ENCODE results near the gene SURF4.
"Not testable (repeated sequence)": the region's sequence is repeated elsewhere in the genome, so short reads cannot be mapped to it uniquely, and the experiment has no call there.

The SURF4 gene

DNA sequence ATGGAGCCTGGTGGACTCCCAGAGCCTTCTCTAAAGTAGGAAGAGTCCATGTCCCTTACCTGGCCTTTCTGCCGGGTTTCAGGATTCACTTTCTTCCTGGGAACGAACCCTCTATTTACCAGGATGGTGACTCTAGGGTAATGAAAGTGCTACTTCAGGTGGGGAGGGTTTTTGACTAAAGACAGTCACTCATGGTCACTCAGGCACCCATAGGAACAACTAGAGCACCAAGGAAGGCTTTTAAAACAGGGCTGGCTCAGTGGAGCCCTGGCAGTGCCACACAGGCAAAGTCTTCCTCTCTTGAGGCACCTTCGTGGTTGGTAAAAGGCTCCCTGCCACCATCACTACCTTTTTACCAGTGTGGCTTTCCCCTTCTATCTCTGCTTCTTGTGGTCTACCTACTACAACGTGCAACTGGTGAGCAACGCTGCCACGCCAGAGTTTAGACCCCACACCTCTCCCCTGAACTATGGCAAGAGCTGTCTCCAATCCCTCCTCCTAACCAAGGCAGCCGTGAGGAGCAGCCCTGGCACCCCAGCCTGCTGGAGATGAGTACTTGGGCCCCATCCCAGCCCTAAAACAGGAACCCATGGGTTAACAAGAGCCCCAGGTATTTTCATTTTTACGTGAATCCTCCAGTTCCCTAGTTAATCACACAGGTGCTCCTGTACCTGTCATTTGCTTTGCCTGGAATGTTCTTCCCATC, 23.1 kb downstream of the SURF4 start:
- DNase-seq (ENCODE audit: low read depth): no peak

DNA sequence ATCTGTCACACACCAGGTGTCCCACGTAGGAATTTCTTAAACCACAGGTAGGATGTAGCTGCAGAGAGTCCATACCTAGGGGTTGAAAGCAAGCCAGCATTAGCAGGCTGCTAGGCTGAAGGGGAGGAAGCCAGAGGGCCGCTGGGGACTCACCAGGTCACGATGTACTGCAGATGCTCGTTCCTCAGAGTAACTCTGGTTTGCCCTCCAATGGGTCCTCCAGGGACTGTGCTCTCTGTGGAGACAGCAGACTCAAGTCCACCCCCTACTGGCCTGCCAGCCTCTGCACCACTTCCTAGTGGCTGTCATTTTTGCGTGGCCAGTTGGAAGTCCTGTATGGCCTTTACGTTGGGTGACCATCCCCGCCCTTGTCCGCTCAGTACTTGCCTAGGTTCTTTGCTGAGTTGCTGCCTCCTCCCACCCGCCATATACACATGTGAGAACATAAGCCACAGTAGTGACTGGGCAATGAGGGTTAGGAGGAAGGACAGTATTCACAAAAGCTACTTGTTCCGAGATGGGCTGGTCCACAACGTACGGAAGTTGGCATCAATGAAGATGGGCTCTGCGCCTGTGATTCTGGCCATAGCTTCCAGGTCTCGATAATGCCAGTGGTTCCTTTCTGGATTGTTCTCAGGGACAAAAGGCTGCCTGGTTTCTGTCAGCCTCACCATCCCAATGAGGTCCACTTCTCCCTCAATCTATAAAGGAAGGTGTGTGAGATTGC, 23.8 kb downstream of the SURF4 start:
- peak; percentile 61 for DNase-seq (ENCODE audit: low read depth)

GRCh38 chr9:133351526-133351907, 24.3 kb downstream of the SURF4 start:
- peak; percentile 85 for DNase-seq (ENCODE audit: low read depth)

DNA sequence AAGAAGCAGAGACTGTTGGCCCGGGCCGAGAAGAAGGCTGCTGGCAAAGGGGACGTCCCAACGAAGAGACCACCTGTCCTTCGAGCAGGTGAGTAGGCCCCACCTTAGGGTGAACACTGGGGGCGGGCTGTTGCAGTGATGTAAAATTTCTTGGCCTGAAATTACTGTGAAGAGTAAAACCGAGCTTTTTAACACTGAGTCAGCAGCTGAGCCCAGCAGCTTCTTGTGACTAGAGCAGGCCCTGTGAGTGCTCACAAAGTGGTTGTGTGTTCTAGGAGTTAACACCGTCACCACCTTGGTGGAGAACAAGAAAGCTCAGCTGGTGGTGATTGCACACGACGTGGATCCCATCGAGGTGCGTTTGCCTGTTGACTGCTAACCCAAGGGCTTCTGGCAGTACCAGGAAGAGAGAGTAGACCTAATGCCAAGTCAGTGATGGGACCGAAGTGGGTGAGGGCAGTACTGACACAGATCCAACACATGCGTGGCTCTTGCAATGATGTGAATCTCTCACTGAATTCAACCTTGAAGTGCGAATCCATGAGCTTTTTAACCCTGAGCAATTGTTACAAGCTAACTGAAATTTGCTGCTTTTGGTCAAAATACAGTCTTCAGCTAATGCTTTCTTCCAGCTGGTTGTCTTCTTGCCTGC, 25.8 kb downstream of the SURF4 start:
- no peak for DNase-seq (ENCODE audit: low read depth)

DNA sequence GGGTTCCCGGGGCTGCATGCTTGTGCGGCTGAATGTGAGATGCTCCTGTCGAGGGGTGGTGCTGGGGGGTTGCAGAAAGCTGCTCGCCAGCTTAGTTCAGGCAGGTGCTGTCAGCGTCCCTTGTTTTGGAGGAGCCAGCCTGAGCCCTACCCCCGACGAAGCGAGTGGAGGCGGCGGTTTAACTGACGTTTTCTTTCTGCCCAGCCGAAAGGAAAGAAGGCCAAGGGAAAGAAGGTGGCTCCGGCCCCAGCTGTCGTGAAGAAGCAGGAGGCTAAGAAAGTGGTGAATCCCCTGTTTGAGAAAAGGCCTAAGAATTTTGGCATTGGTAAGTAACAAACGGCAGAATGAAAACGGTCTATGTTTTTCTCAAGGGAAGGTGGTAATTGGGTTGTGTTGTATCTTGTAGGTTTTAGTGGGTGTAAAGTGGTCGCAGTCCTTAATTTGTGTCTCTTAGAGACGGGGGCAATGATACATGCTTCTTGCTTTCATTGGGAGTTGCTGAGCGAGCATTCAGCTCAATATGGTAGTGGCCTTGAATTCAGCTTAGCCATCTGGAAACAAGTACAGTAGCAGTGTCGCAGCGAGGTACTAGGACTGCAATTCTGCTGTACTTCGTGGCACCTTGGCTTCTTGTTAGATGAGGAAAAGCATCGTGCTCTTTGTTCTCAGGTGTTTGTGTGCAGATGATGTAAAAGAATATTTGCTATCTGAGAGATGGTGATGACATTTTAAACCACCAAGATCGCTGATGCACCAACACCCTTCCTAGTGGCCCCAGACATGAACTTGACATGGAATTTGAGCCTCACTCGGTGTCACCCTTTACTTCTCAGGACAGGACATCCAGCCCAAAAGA, 26.9 kb downstream of the SURF4 start:
- DNase-seq (ENCODE audit: low read depth): no peak

GRCh38 chr9:133347985-133348717, 27.7 kb downstream of the SURF4 start, which contains the start of the genes MED22 and RPL7A:
MED22 (minus strand) TSS chr9:133348131; CDS start chr9:133346662, 1,469 bp downstream.
RPL7A (plus strand) TSS chr9:133348218; CDS start chr9:133348244, 26 bp downstream.
- peak; percentile 95 for DNase-seq (ENCODE audit: low read depth)

DNA sequence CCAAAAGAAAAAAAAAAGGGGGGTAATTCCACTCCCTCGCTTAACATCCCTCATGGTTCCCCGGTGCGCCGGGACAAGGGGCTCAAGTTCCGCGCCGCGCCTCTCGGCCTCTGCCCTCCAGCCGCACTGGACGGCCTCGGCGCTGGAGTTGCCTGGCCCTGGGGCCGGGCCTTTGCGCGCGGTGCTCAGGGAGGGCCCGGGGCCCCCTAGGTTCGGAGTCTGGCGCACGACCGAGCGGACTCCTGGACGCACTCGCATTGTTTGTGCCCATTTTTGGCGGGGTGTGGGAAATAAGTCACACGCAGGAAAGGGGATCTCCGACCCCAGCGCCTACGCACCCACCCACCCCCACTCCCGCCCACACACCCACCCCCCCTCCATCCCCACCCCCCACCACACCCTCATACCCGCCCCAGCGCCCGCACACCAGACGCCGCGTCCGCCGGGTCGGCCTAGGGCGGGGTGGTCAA, 28.3 kb downstream of the SURF4 start:
- DNase-seq (ENCODE audit: low read depth): no peak

DNA sequence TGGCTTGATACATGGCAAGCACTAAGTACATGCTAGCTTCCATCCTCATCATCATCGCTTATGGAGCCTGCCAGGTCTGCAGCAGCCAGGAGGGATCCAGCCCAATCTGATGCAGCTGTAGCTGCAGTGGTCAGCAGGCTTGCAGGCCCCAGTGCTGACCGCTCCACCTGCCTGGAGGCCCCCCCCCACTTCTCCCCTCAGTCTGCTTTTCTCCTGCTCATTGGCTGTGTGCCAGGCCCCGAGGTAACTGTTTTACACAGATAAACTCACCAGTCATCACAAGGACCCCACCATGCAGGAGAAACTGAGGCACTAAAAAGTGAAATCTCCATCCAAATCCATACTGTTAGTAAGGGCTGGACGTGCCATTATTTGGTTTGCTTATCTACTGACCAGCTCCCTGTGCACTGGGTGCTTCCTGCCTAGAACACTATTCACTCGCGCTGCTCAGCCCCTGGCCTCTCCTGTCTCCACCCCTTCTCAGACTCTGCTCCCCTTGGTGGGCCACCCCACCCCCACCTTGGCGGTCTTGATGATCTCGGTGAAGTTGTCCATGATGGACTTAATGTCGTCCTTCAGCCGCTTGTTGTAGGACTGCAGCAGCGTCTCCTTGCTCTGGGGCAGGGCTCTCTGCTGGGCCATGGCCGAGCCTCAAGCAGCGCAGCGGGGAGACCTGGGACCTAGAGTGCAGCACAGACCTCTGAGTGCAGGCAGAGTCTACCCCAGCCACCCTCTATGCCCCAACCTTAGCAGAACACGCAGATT, 29.7 kb downstream of the SURF4 start:
- DNase-seq (ENCODE audit: low read depth): no peak

GRCh38 chr9:133345596-133345995, 30.3 kb downstream of the SURF4 start:
- no peak for DNase-seq (ENCODE audit: low read depth)

DNA sequence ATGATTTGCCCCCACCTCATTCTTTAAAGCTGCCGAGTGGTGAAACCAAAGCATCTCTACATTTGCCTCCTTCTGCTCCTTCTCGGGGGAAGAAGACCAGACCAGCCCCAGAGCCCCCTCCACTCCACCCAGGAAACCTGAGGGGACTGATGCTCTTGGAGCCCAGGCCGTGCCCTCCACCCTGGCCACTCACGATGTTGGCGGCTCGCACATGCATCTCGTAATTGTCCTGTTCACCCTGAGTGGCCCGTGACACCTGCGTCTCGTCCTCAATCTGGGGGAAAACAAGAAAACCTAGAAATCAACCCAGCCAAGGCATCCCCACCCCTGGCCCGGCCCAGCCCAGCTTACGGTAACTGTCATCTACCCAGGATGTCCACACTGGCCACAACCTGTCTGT, 30.9 kb downstream of the SURF4 start:
- DNase-seq (ENCODE audit: low read depth): no peak

- no peak for DNase-seq (ENCODE audit: low read depth)
Measured at GRCh38 chr9:133344071-133344470, 31.8 kb downstream of the SURF4 start.

DNA sequence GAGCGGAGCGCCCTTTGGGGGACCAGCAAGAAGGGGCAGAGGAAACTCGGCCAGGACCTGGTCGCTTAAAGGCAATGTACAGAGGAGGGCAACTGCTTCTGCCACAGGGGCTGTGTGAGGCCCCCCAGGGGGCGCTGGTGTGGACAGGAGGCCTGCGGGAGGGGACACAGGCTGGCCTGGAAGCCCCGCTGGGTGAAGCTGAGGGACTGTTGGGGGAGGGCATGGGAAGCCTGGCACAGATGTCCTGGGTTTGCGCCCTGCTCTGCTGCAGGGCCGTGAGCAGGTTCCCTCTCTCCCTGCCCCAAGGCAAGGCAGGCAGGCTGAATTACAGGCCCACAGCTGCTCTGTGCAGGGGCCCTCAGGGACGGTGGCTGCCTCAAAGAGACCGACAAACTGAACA, 33.3 kb downstream of the SURF4 start:
- no peak for DNase-seq (ENCODE audit: low read depth)

DNA sequence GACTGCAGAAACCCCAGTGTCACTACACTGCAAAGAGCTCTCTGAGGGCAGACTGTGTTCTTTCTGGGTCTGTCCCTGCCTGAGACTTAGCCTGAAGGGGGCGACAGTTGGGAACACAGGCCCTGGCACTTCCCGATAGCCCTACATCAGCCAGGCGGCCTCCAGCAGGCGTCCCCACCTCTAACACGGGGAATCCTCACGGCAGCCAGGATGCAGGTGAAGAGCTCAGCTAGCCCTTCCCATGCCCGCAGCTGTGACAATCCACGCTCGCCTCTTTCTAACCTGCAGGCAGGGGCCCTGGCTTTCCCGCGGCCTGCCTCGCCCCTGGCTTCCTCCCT, 33.8 kb downstream of the SURF4 start:
- DNase-seq (ENCODE audit: low read depth): no peak

DNA sequence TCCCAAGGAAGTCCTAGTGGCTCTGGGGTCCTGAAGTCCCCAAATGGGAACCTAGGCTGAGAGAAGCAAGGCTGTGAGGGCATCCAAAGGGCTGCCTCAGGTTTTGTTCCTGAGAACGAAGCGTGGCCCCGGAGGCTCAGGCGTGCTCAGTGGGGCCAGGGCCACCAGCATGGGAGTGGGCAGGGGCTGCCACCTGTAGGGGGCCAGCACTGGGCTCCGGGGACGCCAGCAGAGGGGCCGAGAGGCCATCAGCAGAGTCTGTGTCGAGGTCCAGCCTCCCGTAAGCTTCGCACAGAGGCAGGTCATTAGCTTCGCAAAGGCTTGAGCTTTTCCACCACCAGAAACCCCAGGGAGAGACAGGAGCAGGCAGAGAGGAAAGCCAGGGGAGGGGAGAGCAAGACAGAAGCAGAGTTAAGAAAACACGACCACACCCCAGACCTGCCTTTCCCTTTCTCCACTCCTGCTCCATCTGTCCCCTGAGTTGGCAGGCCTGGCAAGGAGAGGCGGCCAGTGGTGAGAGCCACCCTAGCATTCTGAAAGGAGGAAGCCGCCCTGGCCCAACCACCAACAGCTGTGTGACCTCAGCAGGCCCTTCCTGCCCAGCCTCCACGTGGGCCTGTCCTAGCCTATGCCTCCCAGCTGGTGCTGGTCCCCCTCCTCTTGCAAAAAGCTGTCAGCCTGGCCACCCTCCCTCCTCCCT, 34.3 kb downstream of the SURF4 start:
- no peak for DNase-seq (ENCODE audit: low read depth)

DNA sequence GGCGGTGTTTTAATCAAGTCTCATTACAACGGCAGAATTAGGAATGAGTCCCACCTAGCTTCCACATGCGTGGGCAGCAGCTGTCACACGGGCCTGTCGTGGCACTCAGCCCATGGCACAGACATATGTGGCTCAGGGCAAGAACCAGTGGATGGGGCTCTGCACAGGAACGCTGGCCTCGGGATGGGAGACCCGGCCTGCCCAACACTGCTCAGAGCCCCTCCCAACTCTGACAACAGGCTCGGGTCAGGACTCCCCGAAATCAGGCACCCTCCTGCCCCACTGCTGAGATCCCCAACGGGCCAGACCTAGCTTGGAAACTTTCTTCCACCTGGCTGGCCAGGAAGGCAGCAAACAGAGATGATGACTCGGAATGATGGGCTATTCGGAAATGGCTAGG, 34.9 kb downstream of the SURF4 start:
- no peak for DNase-seq (ENCODE audit: low read depth)

DNA sequence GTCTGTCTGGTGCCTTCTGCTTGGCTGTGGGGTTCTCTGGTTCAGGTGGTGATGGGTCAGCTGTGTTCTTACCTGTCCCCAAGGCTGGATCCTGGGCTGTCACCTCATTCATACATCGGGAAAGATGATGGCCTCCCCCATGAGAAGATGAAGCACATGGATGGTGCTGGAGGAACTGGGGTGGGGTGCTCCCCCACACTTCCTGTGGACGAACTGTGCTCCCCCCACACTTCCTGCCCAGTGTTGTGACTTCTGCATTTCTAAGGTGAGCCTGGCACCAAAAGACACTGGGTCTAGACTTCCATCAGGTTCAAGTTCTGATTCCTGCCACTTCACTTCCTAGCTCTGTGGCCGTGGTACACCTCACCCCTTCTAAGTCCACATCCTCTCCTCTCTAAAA, 35.6 kb downstream of the SURF4 start:
- no peak for DNase-seq (ENCODE audit: low read depth)

GRCh38 chr9:133339641-133340040, 36.2 kb downstream of the SURF4 start:
- DNase-seq (ENCODE audit: low read depth): no peak

GRCh38 chr9:133335924-133336811, 39.7 kb downstream of the SURF4 start, which contains the start of gene SURF6:
SURF6 (minus strand) TSS chr9:133336188; CDS start chr9:133336132, 56 bp downstream.
- peak; percentile 89 for DNase-seq (ENCODE audit: low read depth)

DNA sequence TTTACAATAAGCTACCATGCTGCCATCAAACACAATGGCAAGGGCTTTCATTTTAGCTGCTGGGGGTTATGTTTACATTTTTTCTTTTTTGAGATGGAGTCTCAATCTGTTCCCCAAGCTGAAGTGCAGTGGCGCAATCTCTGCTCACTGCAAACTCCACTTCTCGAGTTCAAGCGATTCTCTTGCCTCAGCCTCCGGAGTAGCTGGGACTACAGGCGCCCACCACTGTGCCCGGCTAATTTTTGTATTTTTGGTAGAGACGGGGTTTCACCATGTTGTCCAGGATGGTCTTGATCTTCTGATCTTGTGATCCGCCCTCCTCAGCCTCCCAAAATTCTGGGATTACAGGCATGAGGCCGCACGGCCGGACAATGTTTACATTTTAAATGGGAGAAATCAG, 41.0 kb downstream of the SURF4 start:
- not testable (repeated sequence) for DNase-seq (ENCODE audit: low read depth)
